CD4-positive, alpha-beta T cell treated with Interferon alpha-2 for 1 hour (primary cell): ENCODE results near the gene PSMA5.
"Not testable (repeated sequence)": the region's sequence is repeated elsewhere in the genome, so short reads cannot be mapped to it uniquely, and the experiment has no call there.

Experiments used
- DNase-seq, 2 donors: peaks; one replicate each; pipeline ENCODE4 v3.0.0-alpha.2; 2020 to 2022

The PSMA5 gene

GRCh38 chr1:109392037-109392787 lies 34.0 kb downstream of the PSMA5 start:
- no peak for DNase-seq

GRCh38 chr1:109391626-109392025 lies 34.6 kb downstream of the PSMA5 start:
- DNase-seq: no peak

- DNase-seq: no peak
These were observed 35.1 kb downstream of the PSMA5 start for GRCh38 chr1:109391157-109391556.

- peak in 1 of 2 donors; percentile 39 for DNase-seq
These were observed 36.5 kb downstream of the PSMA5 start for GRCh38 chr1:109389638-109390341.

- DNase-seq: no peak
These were observed 37.2 kb downstream of the PSMA5 start for GRCh38 chr1:109388884-109389637.

- no peak for DNase-seq
These were observed 38.0 kb downstream of the PSMA5 start for GRCh38 chr1:109388208-109388711.

GRCh38 chr1:109386054-109386717 lies 40.1 kb downstream of the PSMA5 start:
- no peak for DNase-seq

- DNase-seq: no peak
These were observed 40.8 kb downstream of the PSMA5 start for GRCh38 chr1:109385417-109385816.

- no peak for DNase-seq
These were observed 42.4 kb downstream of the PSMA5 start for GRCh38 chr1:109383854-109384253.

GRCh38 chr1:109383087-109383779 lies 43.0 kb downstream of the PSMA5 start:
- DNase-seq: no peak

GRCh38 chr1:109381573-109381972 lies 44.7 kb downstream of the PSMA5 start:
- DNase-seq: no peak

GRCh38 chr1:109379907-109380306 lies 46.3 kb downstream of the PSMA5 start:
- DNase-seq: no peak

GRCh38 chr1:109379422-109379821 lies 46.8 kb downstream of the PSMA5 start:
- DNase-seq: no peak

GRCh38 chr1:109377698-109378097 lies 48.5 kb downstream of the PSMA5 start:
- no peak for DNase-seq

GRCh38 chr1:109373696-109374095 lies 52.6 kb downstream of the PSMA5 start:
- not testable (repeated sequence) for DNase-seq

- no peak for DNase-seq
These were observed 53.1 kb downstream of the PSMA5 start for GRCh38 chr1:109373126-109373525.

GRCh38 chr1:109372281-109372680 lies 54.0 kb downstream of the PSMA5 start:
- DNase-seq: no peak

- peak in 1 of 2 donors; percentile 6 for DNase-seq
These were observed 54.9 kb downstream of the PSMA5 start for GRCh38 chr1:109371341-109371739.

GRCh38 chr1:109370712-109371340 lies 55.4 kb downstream of the PSMA5 start:
- no peak for DNase-seq

- DNase-seq: peak in 1 of 2 donors; percentile 6
These were observed 57.0 kb downstream of the PSMA5 start for GRCh38 chr1:109369167-109369746.

GRCh38 chr1:109368464-109368863 lies 57.8 kb downstream of the PSMA5 start:
- DNase-seq: no peak
